PC-3 (cell line): ENCODE measurements around the gene OPHN1. TPM values are rescaled to one million over a fixed set of nuclear protein-coding genes. Genes with fewer than 3 reads are reported as not detected.

Source experiments
- ATAC-seq: fragments of 200-7000 bp; cut with Tn5 transposase; 2 replicates; pipeline ENCODE4 v1.9.1; 2020; ENCODE audit warnings: mild to moderate bottlenecking, moderate library complexity
- BruUV-seq: library from RNA; stranded (reverse); fragments of 400-500 nt; replicated peaks from 2 replicates; lab custom pipeline; 2021; lab: Mats Ljungman, UMichigan
- CTCF ChIA-PET: fragments of 300-600 bp; sonication (Branson Sonifier 250); formaldehyde crosslinking; loops from one replicate; lab custom pipeline; 2022; ENCODE audit warnings: antibody characterized with exemption; lab: Charles Lee
- POLR2A ChIA-PET: fragments of 300-600 bp; sonication (Branson Sonifier 250); formaldehyde crosslinking; loops from one replicate; lab custom pipeline; 2022; ENCODE audit warnings: antibody characterized with exemption; ENCODE audit not compliant: unreplicated experiment; lab: Charles Lee
- DNase-seq: peaks from one replicate; pipeline ENCODE4 v3.0.0-alpha.2; 2015
- H2AFZ ChIP-seq: fragments of 300-600 bp; sonication (generic); 2 replicates; pipeline ENCODE4 v1.6.0; 2016; ENCODE audit warnings: antibody characterized with exemption, low read length
- H3F3A ChIP-seq: fragments of 300-600 bp; sonication (generic); one replicate; pipeline ENCODE4 v1.6.0; 2017; ENCODE audit warnings: antibody characterized with exemption, low read length, control low read depth, mild to moderate bottlenecking; ENCODE audit not compliant: unreplicated experiment
- H3K27ac ChIP-seq: fragments of 300-600 bp; sonication (generic); 2 replicates; pipeline ENCODE4 v1.5.1; 2016; ENCODE audit warnings: mild to moderate bottlenecking, low read length
- H3K27me3 ChIP-seq: fragments of 300-600 bp; sonication (generic); 2 replicates; pipeline ENCODE4 v1.6.1; 2016; ENCODE audit warnings: low read length, mixed read lengths
- H3K36me3 ChIP-seq: fragments of 300-600 bp; sonication (generic); 2 replicates; pipeline ENCODE4 v1.6.1; 2016; ENCODE audit warnings: low read depth, mixed run types, low read length, mixed read lengths
- H3K4me1 ChIP-seq: fragments of 300-600 bp; sonication (generic); 2 replicates; pipeline ENCODE4 v1.5.1; 2016; ENCODE audit warnings: low read length; ENCODE audit not compliant: insufficient read depth
- H3K4me2 ChIP-seq: fragments of 300-600 bp; sonication (generic); 2 replicates; pipeline ENCODE4 v1.6.0; 2016; ENCODE audit warnings: low read length
- H3K4me3 ChIP-seq: fragments of 300-600 bp; sonication (generic); 2 replicates; pipeline ENCODE4 v1.5.1; 2016; ENCODE audit warnings: mild to moderate bottlenecking, low read length, mixed read lengths
- H3K79me2 ChIP-seq: fragments of 300-600 bp; sonication (generic); 2 replicates; pipeline ENCODE4 v1.6.1; 2017; ENCODE audit warnings: low read length, mixed read lengths
- H3K9ac ChIP-seq: fragments of 300-600 bp; sonication (generic); 2 replicates; pipeline ENCODE4 v1.6.0; 2016; ENCODE audit warnings: mild to moderate bottlenecking, low read length
- H3K9me2 ChIP-seq: fragments of 300-600 bp; sonication (generic); replicated peaks from 2 replicates; pipeline ENCODE4 v1.6.1; 2016; ENCODE audit warnings: mixed run types, low read length, mixed read lengths
- H3K9me3 ChIP-seq: fragments of 300-600 bp; sonication (generic); 2 replicates; pipeline ENCODE4 v1.6.1; 2016; ENCODE audit warnings: low read length, mixed read lengths
- H4K20me1 ChIP-seq: fragments of 300-600 bp; sonication (generic); 2 replicates; pipeline ENCODE4 v1.6.1; 2016; ENCODE audit warnings: low read length, mixed read lengths
- CTCF ChIP-seq: fragments of 300-600 bp; sonication (generic); conservative IDR thresholded peaks from 2 replicates; pipeline ENCODE4 v1.5.1; 2017; ENCODE audit warnings: antibody characterized with exemption, low read depth, mild to moderate bottlenecking, low read length
- EZH2 ChIP-seq: fragments of 300-600 bp; sonication (generic); IDR thresholded peaks from one replicate; pipeline ENCODE4 v1.6.1; 2017; ENCODE audit warnings: antibody characterized with exemption, mild to moderate bottlenecking, low read length; ENCODE audit not compliant: unreplicated experiment
- EZH2phosphoT487 ChIP-seq: fragments of 300-600 bp; sonication (generic); IDR thresholded peaks from 2 replicates; pipeline ENCODE4 v1.6.1; 2018; ENCODE audit warnings: mild to moderate bottlenecking, antibody characterized with exemption, low read length, borderline replicate concordance
- intact Hi-C: fragments of 100-400 bp; cut with micrococcal nuclease; formaldehyde crosslinking; loops from 2 replicates; pipeline ENCODE4 v1.9.0; 2023
- total RNA-seq: library from RNA; depleted of rRNA; stranded (reverse); fragments of >200 nt; gene quantifications from 2 replicates; pipeline ENCODE4 v1.2.3, GENCODE V29; 2014

OPHN1 gene
- total RNA-seq, 1 experiment from 2014 or later: 6.0 TPM

GRCh38 chrX:68462197-68462596 lies 28.9 kb upstream of the OPHN1 start:
- 0 out of 2 replicates have a peak overlapping the region, but pooled peaks have one; percentile 5 for H2AFZ ChIP-seq
- no peaks in the 10 kb centered on the region for H3K9me2 ChIP-seq
- no peaks in the 10 kb centered on the region for H3K79me2 ChIP-seq
- ChIA-PET CTCF (interaction anchor here (1.0 kb wide), 1 partner anchor 266 kb away, joined by 3 read pairs; no protein-coding TSS in a partner anchor), POLR2A (no interaction called here)
- H3K27ac ChIP-seq: peak overlapping the region; percentile 28
- no peaks in the 10 kb centered on the region for H4K20me1 ChIP-seq
- peak; percentile 56 for DNase-seq
- H3K9me3 ChIP-seq: no peaks in the 10 kb centered on the region
- H3K36me3 ChIP-seq: no peaks in the 10 kb centered on the region
- intact Hi-C loops: loop anchor here (1.0 to 5.0 kb wide), 2 partner anchors 265 to 280 kb away; no protein-coding TSS in a partner anchor
- no peaks in the 10 kb centered on the region for H3K27me3 ChIP-seq
- H3K9ac ChIP-seq: no peak overlapping the region
- no peaks in the 10 kb centered on the region for H3F3A ChIP-seq
- no TSS peak for BruUV-seq
- no peak overlapping the region for H3K4me2 ChIP-seq
- H3K4me3 ChIP-seq: no peak overlapping the region
- no peak for TF ChIP-seq EZH2phosphoT487
- no peak for TF ChIP-seq CTCF
- TF ChIP-seq EZH2: no peak
- no peak; the same call in none of the 2 replicates for ATAC-seq
- peaks cover 12% of the 10 kb centered on the region for H3K4me1 ChIP-seq

GRCh38 chrX:68461576-68461975 lies 28.3 kb upstream of the OPHN1 start:
- no peaks in the 10 kb centered on the region for H3K9me2 ChIP-seq
- no peak overlapping the region for H3K4me2 ChIP-seq
- no peaks in the 10 kb centered on the region for H3F3A ChIP-seq
- no peaks in the 10 kb centered on the region for H3K79me2 ChIP-seq
- TF ChIP-seq EZH2: no peak
- no peak for TF ChIP-seq EZH2phosphoT487
- TF ChIP-seq CTCF: no peak
- no peaks in the 10 kb centered on the region for H3K27me3 ChIP-seq
- ChIA-PET CTCF (no interaction called here), POLR2A (no interaction called here)
- no peak overlapping the region for H3K9ac ChIP-seq
- no peaks in the 10 kb centered on the region for H3K36me3 ChIP-seq
- BruUV-seq: no TSS peak
- H4K20me1 ChIP-seq: no peaks in the 10 kb centered on the region
- no peak; the same call in 1 of the 2 replicates for ATAC-seq
- H2AFZ ChIP-seq: no peak overlapping the region
- no peak overlapping the region for H3K4me3 ChIP-seq
- peak overlapping the region; percentile 18 for H3K27ac ChIP-seq
- H3K4me1 ChIP-seq: peaks cover 12% of the 10 kb centered on the region
- DNase-seq: no peak
- intact Hi-C loops: loop anchor here (5.0 kb wide), 1 partner anchor 279 kb away; no protein-coding TSS in a partner anchor
- H3K9me3 ChIP-seq: no peaks in the 10 kb centered on the region

GRCh38 chrX:68461093-68461492 lies 27.8 kb upstream of the OPHN1 start:
- no peaks in the 10 kb centered on the region for H4K20me1 ChIP-seq
- H3K9me2 ChIP-seq: no peaks in the 10 kb centered on the region
- POLR2A ChIA-PET: no interaction called here
- no peak for DNase-seq
- no peak for TF ChIP-seq CTCF
- intact Hi-C loops: loop anchor here (5.0 kb wide), 1 partner anchor 279 kb away; no protein-coding TSS in a partner anchor
- H3K4me3 ChIP-seq: no peak overlapping the region
- H3K9ac ChIP-seq: no peak overlapping the region
- no peak for ATAC-seq
- no peak overlapping the region for H3K27ac ChIP-seq
- H2AFZ ChIP-seq: no peak overlapping the region
- H3K79me2 ChIP-seq: no peaks in the 10 kb centered on the region
- H3K36me3 ChIP-seq: no peaks in the 10 kb centered on the region
- no peak overlapping the region for H3K4me2 ChIP-seq
- BruUV-seq: no TSS peak
- peaks cover 12% of the 10 kb centered on the region for H3K4me1 ChIP-seq
- no peaks in the 10 kb centered on the region for H3F3A ChIP-seq
- no peaks in the 10 kb centered on the region for H3K27me3 ChIP-seq
- H3K9me3 ChIP-seq: no peaks in the 10 kb centered on the region
- CTCF ChIA-PET: no interaction called here
